Vagina (tissue), 2 donors: ENCODE data around the gene PLEKHM1. TPM values are rescaled to one million over a fixed set of nuclear protein-coding genes. Genes with fewer than 3 reads are reported as not detected.
A peak's percentile ranks its signal among the peaks of the same experiment; 100 is the strongest.

Experiments
- DNase-seq, 2 donors: peaks; one replicate each; pipeline ENCODE4 v3.0.0-alpha.2; 2017; ENCODE audit errors: extremely low spot score in 2 of 2
- H3K27ac ChIP-seq: fragments of 200-600 bp; sonication (generic); one replicate; pipeline ENCODE4 v1.5.1; 2019
- H3K27me3 ChIP-seq: fragments of 200-600 bp; sonication (generic); one replicate; pipeline ENCODE4 v1.5.1; 2019
- H3K36me3 ChIP-seq, 2 donors: fragments of 200-600 bp; sonication (generic); one replicate each; pipeline ENCODE4 v1.5.1; 2017 to 2019
- H3K4me1 ChIP-seq: fragments of 200-600 bp; sonication (generic); one replicate; pipeline ENCODE4 v1.5.1; 2019
- H3K4me3 ChIP-seq, 2 donors: fragments of 200-600 bp; sonication (generic); 1 replicate in 1 of 2; 2 replicates in 1 of 2; pipeline ENCODE4 v1.5.1; 2016 to 2019
- H3K9me3 ChIP-seq: fragments of 200-600 bp; sonication (generic); one replicate; pipeline ENCODE4 v1.5.1; 2019
- CTCF ChIP-seq, 3 experiments: fragments of 450-650 bp in 2 of 3; fragments of 200-600 bp in 1 of 3; sonication (generic) in 1 of 3; IDR thresholded peaks; one replicate each; pipeline ENCODE4 v1.5.1; 2017 to 2019; ENCODE audit warnings: antibody characterized with exemption in 3 of 3, mild to moderate bottlenecking in 2 of 3, moderate library complexity in 2 of 3
- POLR2A ChIP-seq, 2 donors: fragments of 450-650 bp; IDR thresholded peaks; one replicate each; pipeline ENCODE4 v1.6.1; 2017; ENCODE audit warnings: antibody characterized with exemption in 2 of 2, mild to moderate bottlenecking in 2 of 2, moderate library complexity in 2 of 2
- POLR2AphosphoS5 ChIP-seq, 2 donors: sonication (generic); formaldehyde crosslinking; IDR thresholded peaks; one replicate each; pipeline ENCODE4 v1.9.0; 2017; ENCODE audit warnings: antibody characterized with exemption in 2 of 2, mild to moderate bottlenecking in 2 of 2, low read depth in 1 of 2; ENCODE audit not compliant: insufficient read depth in 1 of 2
- intact Hi-C: fragments of 100-400 bp; cut with DNase I; formaldehyde crosslinking; loops from one replicate; pipeline ENCODE4 v1.15.1; 2023
- total RNA-seq: library from RNA; depleted of rRNA; stranded (reverse); fragments of >200 nt; gene quantifications from one replicate; pipeline ENCODE4 v1.2.3, GENCODE V29; 2016

Gene PLEKHM1
- total RNA-seq, 1 donor from 2014 or later: 93.1 TPM

GRCh38 chr17:45425125-45425983 lies 65.2 kb downstream of the PLEKHM1 start:
- TF ChIP-seq POLR2AphosphoS5 (IDR thresholded peaks at IDR 0.05; ENCODE audit: insufficient read depth in 1 of 2, low read depth in 1 of 2) (peak in 1 of 2 donors; percentile 23), POLR2A (IDR thresholded peaks at IDR 0.05) (no peak), CTCF (IDR thresholded peaks at IDR 0.05) (no peak)
- intact Hi-C loops: no loop called here
- Histone ChIP-seq H3K27me3 (peaks cover 3% of the 10 kb centered on the region), H3K36me3 (no peaks in the 10 kb centered on the region), H3K4me3 (peak overlapping the region in 1 of 2 donors; percentile 25), H3K9me3 (no peaks in the 10 kb centered on the region), H3K27ac (peak overlapping the region; percentile 68), H3K4me1 (peaks cover 44% of the 10 kb centered on the region)
- DNase-seq: no peak

- no peak for DNase-seq
- intact Hi-C loops: no loop called here
- TF ChIP-seq CTCF (IDR thresholded peaks at IDR 0.05) (no peak), POLR2A (IDR thresholded peaks at IDR 0.05) (no peak), POLR2AphosphoS5 (IDR thresholded peaks at IDR 0.05; ENCODE audit: insufficient read depth in 1 of 2, low read depth in 1 of 2) (no peak)
- H3K36me3 ChIP-seq: no peaks in the 10 kb centered on the region
- no peaks in the 10 kb centered on the region for H3K9me3 ChIP-seq
- peak overlapping the region; percentile 63 for H3K27ac ChIP-seq
- H3K4me1 ChIP-seq: peaks cover 39% of the 10 kb centered on the region
- H3K27me3 ChIP-seq: no peaks in the 10 kb centered on the region
- H3K4me3 ChIP-seq: peak overlapping the region in 1 of 2 donors; percentile 25
Measured at GRCh38 chr17:45424769-45425124, 65.8 kb downstream of the PLEKHM1 start.

GRCh38 chr17:45423975-45424335 lies 66.6 kb downstream of the PLEKHM1 start:
- no peak for DNase-seq
- H3K4me3 ChIP-seq: peak overlapping the region in 1 of 2 donors; percentile 25
- peaks cover 33% of the 10 kb centered on the region for H3K4me1 ChIP-seq
- TF ChIP-seq POLR2AphosphoS5 (IDR thresholded peaks at IDR 0.05; ENCODE audit: insufficient read depth in 1 of 2, low read depth in 1 of 2): no peak
- TF ChIP-seq POLR2A (IDR thresholded peaks at IDR 0.05): no peak
- no peak for TF ChIP-seq CTCF (IDR thresholded peaks at IDR 0.05)
- H3K9me3 ChIP-seq: no peaks in the 10 kb centered on the region
- H3K27me3 ChIP-seq: no peaks in the 10 kb centered on the region
- intact Hi-C loops: no loop called here
- no peaks in the 10 kb centered on the region for H3K36me3 ChIP-seq
- peak overlapping the region; percentile 17 for H3K27ac ChIP-seq

DNA sequence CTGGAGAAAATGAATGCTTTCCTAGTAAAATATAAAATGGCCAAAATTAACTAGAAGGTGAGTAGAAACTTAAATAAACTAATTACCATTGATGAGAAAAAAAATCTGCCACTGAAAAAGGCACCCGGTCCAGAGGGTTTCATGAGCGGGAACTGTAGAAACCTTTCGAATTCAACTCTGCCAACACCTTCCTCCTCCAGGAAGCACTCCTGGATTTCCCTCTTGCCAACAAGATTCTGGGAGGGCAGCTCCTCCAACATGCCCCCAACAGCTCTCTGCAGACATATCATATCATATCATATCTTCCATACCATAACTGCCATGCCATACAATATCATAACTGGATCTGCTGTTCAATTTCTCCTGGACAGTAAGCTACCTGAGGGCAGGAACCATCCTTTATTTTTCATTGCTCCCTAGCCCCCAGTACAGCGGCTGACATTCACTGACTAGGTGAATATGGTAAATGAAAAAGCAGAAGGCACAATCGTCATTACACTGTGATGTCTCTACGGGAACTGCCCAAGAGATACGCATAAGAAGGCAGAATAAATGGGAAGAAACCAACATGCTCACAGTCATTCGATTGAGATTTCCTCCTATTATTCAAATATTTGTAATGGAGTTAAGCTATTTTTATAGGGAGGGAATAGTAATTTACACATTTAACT lies 67.1 kb downstream of the PLEKHM1 start:
- H3K27me3 ChIP-seq: no peaks in the 10 kb centered on the region
- TF ChIP-seq POLR2A (IDR thresholded peaks at IDR 0.05): no peak
- no peak for TF ChIP-seq POLR2AphosphoS5 (IDR thresholded peaks at IDR 0.05; ENCODE audit: insufficient read depth in 1 of 2, low read depth in 1 of 2)
- TF ChIP-seq CTCF (IDR thresholded peaks at IDR 0.05): no peak
- no peak overlapping the region for H3K27ac ChIP-seq
- DNase-seq: no peak
- no peaks in the 10 kb centered on the region for H3K36me3 ChIP-seq
- intact Hi-C loops: no loop called here
- H3K9me3 ChIP-seq: no peaks in the 10 kb centered on the region
- peaks cover 33% of the 10 kb centered on the region for H3K4me1 ChIP-seq
- peak overlapping the region in 1 of 2 donors; percentile 25 for H3K4me3 ChIP-seq
